ENCODE measurements around the gene CREB3L2.
A peak's percentile ranks its signal among the peaks of the same experiment; 100 is the strongest.

CREB3L2 gene

DNA sequence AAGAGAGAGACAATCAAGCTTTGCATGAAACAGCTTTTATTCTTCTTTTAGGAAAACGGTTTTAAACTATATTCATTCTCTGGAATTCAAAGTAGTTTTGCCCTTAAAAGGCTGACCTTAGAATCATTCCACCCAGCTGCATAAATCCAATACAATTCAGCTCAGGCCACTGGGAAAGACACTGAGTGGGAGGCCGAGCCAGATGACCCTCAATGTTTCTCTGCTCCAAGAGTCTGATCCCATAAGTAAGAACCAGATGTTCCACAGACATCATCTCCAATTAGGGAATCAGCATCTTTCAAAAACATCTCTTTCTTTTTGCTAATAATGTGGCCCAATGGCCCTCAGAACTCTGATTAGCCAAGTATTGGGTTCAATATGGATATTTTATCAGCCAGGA lies 26.1 kb downstream of the CREB3L2 start:
- no peak for DNase-seq (ENCODE audit: low read depth in 1 of 2, low spot score in 1 of 2)
- TF ChIP-seq SPI1 (IDR thresholded peaks at IDR 0.05; ENCODE audit: borderline replicate concordance, low read depth) (no peak), POLR2AphosphoS5 (IDR thresholded peaks at IDR 0.05; ENCODE audit: low read depth) (no peak), GABPA (IDR thresholded peaks at IDR 0.05; ENCODE audit: low read depth) (no peak)
- TF ChIP-seq, protein P1, sequence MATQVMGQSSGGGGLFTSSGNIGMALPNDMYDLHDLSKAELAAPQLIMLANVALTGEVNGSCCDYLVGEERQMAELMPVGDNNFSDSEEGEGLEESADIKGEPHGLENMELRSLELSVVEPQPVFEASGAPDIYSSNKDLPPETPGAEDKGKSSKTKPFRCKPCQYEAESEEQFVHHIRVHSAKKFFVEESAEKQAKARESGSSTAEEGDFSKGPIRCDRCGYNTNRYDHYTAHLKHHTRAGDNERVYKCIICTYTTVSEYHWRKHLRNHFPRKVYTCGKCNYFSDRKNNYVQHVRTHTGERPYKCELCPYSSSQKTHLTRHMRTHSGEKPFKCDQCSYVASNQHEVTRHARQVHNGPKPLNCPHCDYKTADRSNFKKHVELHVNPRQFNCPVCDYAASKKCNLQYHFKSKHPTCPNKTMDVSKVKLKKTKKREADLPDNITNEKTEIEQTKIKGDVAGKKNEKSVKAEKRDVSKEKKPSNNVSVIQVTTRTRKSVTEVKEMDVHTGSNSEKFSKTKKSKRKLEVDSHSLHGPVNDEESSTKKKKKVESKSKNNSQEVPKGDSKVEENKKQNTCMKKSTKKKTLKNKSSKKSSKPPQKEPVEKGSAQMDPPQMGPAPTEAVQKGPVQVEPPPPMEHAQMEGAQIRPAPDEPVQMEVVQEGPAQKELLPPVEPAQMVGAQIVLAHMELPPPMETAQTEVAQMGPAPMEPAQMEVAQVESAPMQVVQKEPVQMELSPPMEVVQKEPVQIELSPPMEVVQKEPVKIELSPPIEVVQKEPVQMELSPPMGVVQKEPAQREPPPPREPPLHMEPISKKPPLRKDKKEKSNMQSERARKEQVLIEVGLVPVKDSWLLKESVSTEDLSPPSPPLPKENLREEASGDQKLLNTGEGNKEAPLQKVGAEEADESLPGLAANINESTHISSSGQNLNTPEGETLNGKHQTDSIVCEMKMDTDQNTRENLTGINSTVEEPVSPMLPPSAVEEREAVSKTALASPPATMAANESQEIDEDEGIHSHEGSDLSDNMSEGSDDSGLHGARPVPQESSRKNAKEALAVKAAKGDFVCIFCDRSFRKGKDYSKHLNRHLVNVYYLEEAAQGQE (IDR thresholded peaks at IDR 0.05; ENCODE audit: insufficient replicate concordance, low read depth), result no peak
- TF ChIP-seq, protein P2, sequence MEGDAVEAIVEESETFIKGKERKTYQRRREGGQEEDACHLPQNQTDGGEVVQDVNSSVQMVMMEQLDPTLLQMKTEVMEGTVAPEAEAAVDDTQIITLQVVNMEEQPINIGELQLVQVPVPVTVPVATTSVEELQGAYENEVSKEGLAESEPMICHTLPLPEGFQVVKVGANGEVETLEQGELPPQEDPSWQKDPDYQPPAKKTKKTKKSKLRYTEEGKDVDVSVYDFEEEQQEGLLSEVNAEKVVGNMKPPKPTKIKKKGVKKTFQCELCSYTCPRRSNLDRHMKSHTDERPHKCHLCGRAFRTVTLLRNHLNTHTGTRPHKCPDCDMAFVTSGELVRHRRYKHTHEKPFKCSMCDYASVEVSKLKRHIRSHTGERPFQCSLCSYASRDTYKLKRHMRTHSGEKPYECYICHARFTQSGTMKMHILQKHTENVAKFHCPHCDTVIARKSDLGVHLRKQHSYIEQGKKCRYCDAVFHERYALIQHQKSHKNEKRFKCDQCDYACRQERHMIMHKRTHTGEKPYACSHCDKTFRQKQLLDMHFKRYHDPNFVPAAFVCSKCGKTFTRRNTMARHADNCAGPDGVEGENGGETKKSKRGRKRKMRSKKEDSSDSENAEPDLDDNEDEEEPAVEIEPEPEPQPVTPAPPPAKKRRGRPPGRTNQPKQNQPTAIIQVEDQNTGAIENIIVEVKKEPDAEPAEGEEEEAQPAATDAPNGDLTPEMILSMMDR (IDR thresholded peaks at IDR 0.05; ENCODE audit: insufficient read depth, low read length), result no peak
- H3K27me3 ChIP-seq (ENCODE audit: insufficient read depth, poor library complexity, severe bottlenecking), result no peaks in the 10 kb centered on the region
- H3K27ac ChIP-seq (replicated peaks), result no peak overlapping the region
- no peak overlapping the region for H3K4me3 ChIP-seq (replicated peaks; ENCODE audit: insufficient read depth, low read length)

DNA sequence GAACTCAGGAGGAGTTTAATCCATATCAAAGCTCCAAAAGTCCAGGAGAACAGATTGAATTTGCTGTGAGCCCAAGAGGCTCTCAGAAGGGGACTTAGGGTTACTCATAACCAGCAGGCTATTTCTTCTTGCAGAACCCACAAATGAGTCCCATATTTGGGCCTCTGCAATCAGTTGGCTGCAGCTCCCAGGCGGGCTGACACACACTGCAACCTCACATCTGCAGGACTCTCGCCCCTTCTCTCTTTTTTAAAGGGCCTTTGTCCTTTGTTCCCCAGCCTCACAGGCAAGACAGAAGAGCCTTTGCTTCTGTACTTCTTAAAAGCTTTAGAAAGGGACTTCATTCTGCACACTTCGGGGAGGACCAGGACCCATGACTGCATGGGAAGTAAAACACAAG lies 26.7 kb downstream of the CREB3L2 start:
- no peak for DNase-seq (ENCODE audit: low read depth in 1 of 2, low spot score in 1 of 2)
- no peak for TF ChIP-seq GABPA (IDR thresholded peaks at IDR 0.05; ENCODE audit: low read depth)
- Histone ChIP-seq H3K27ac (replicated peaks) (no peak overlapping the region), H3K27me3 (ENCODE audit: insufficient read depth, poor library complexity, severe bottlenecking) (no peaks in the 10 kb centered on the region), H3K4me3 (replicated peaks; ENCODE audit: insufficient read depth, low read length) (no peak overlapping the region)

DNA sequence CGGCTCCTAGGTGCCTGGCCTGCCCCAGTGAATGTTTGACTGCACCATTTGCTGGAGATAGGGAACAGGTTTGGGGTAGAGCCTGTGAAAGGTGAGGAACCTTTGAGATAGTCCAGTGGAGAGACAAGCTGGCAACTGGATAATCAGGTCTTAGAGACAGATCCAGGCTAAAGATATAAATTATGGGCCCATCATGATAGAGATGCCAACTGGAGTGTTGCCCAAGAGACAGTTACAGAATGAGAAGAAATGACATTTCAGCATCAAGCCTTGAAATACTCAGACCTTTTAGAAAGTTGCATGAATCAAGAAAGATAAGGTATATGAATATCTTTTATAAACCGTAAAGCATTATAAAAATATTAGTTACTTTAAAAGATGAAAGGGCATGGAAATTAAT lies 27.1 kb downstream of the CREB3L2 start:
- no peak overlapping the region for H3K4me3 ChIP-seq (replicated peaks; ENCODE audit: insufficient read depth, low read length)
- no peak for TF ChIP-seq POLR2AphosphoS5 (IDR thresholded peaks at IDR 0.05; ENCODE audit: low read depth)
- TF ChIP-seq, protein P2 (IDR thresholded peaks at IDR 0.05; ENCODE audit: insufficient read depth, low read length), result no peak
- TF ChIP-seq, protein P1 (IDR thresholded peaks at IDR 0.05; ENCODE audit: insufficient replicate concordance, low read depth), result no peak
- no peak for TF ChIP-seq SPI1 (IDR thresholded peaks at IDR 0.05; ENCODE audit: borderline replicate concordance, low read depth)
- DNase-seq (ENCODE audit: low read depth in 1 of 2, low spot score in 1 of 2), result no peak
- H3K27me3 ChIP-seq (ENCODE audit: insufficient read depth, poor library complexity, severe bottlenecking), result no peaks in the 10 kb centered on the region
- no peak overlapping the region for H3K27ac ChIP-seq (replicated peaks)

DNA sequence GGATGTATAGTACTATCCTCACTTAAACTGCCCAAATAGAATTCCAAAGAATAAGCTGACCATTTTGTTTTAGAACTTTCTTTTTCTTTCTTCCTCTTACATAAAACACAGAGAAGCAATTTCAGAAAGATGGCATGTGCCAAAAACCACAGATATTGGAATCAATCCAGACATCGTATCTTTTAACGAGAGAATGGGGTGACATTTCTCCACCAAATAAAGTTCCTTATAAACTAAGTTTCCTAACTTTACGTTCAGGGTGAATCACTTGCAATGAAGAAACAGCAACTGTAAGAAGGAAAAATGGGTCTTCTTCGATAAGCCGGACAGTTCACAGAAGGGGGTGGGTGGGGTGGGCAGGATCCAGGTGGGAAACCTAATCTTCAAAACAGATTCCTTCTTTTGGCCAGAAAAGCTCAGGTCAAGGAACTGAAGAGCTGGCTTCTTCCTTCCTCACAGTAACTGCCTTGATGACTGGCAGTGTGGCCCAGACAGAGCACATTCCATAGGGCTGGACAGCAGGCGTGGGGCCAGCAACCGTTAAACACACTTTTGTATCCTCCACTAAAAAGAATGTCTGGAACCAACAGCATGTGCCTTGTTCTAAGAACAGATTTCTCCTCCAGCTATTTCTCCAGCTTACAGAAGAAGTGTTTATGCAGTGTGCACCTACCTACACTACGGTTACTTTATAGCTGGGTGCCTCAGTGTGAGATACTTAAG lies 31.5 kb downstream of the CREB3L2 start:
- Histone ChIP-seq H3K4me3 (replicated peaks; ENCODE audit: insufficient read depth, low read length) (no peak overlapping the region), H3K27ac (replicated peaks) (peak overlapping the region; percentile 42), H3K27me3 (ENCODE audit: insufficient read depth, poor library complexity, severe bottlenecking) (no peaks in the 10 kb centered on the region)
- TF ChIP-seq, protein P1 (IDR thresholded peaks at IDR 0.05; ENCODE audit: insufficient replicate concordance, low read depth), result peak; percentile 51
- no peak for TF ChIP-seq SPI1 (IDR thresholded peaks at IDR 0.05; ENCODE audit: borderline replicate concordance, low read depth)
- DNase-seq (ENCODE audit: low read depth in 1 of 2, low spot score in 1 of 2), result peak in 1 of 2 experiments; percentile 6

Measured in HL-60 (cell line).